Adipocyte (in vitro differentiated cells): ENCODE data around the gene H6PD.

Experiments
- DNase-seq: peaks from one replicate; pipeline ENCODE4 v3.0.0-alpha.2; 2015; ENCODE audit warnings: low read depth
- H3K27me3 ChIP-seq: replicated peaks from 2 replicates; pipeline ENCODE4 v1.7.0; 2013; ENCODE audit warnings: mild to moderate bottlenecking, low read length, moderate library complexity; ENCODE audit not compliant: control insufficient read depth, insufficient read depth
- H3K36me3 ChIP-seq: 2 replicates; pipeline ENCODE4 v1.7.0; 2013; ENCODE audit warnings: low read length, mild to moderate bottlenecking, moderate library complexity; ENCODE audit not compliant: control insufficient read depth, insufficient read depth, severe bottlenecking
- H3K4me1 ChIP-seq: 2 replicates; pipeline ENCODE4 v1.7.0; 2013; ENCODE audit warnings: mild to moderate bottlenecking, low read length, moderate library complexity; ENCODE audit not compliant: control insufficient read depth, insufficient read depth
- H3K4me3 ChIP-seq: 2 replicates; pipeline ENCODE4 v1.7.0; 2013; ENCODE audit warnings: mild to moderate bottlenecking, low read length, moderate library complexity
- H3K9ac ChIP-seq: 2 replicates; pipeline ENCODE4 v1.7.0; 2013; ENCODE audit warnings: mild to moderate bottlenecking, low read length, moderate library complexity
- H3K9me3 ChIP-seq: 2 replicates; pipeline ENCODE4 v1.7.0; 2013; ENCODE audit warnings: mild to moderate bottlenecking, low read length, moderate library complexity; ENCODE audit not compliant: control insufficient read depth

The H6PD gene

DNA sequence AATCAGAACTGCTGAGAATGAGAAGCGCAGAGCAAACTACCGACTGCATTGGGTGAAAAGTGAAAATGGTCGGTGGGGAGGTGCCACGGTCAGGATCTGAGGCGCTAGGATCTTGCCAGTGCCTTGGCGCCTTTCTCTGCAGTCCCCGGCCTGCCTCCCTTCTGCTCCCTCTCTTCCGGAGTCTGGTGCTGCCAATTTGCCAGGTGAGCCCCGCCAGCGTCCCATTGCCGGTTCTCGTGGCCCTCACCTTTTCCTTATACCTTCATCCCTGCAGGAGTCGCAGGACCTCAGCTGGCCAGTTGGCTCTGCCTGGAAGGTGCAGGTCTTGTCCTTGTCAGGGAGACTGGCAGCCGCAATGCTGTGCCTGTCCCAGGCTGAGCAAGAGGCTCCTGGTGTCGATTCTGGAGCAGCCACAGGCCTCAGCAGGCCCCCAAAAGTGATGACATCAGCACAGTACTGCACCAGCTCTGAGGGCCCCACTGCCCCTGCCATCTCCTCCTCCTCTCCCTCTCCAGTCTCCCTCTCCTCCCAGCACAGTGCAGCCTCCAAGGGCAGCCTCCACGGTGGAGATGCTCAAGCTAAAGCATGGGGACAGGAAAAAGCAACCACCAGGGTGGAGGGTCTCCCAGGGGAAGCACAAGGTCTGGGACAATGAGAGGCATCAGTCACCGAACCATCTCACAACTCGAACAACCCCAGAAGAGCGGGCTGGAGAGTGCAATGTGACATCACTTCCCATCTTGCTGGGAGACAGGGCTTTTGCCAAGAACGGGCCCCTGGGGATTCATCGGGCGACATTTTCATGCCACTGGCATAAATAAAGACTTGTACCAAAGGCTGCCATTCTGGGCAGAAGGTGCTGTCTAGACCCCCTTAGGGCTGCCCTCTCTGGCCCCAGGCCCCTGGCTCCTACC, 37.1 kb upstream of the H6PD start:
- Histone ChIP-seq H3K9me3 (no peaks in the 10 kb centered on the region), H3K9ac (peak overlapping the region; percentile 82), H3K36me3 (no peaks in the 10 kb centered on the region), H3K4me3 (peak overlapping the region; percentile 73), H3K4me1 (peaks cover 67% of the 10 kb centered on the region), H3K27me3 (no peaks in the 10 kb centered on the region)
- no peak for DNase-seq

DNA sequence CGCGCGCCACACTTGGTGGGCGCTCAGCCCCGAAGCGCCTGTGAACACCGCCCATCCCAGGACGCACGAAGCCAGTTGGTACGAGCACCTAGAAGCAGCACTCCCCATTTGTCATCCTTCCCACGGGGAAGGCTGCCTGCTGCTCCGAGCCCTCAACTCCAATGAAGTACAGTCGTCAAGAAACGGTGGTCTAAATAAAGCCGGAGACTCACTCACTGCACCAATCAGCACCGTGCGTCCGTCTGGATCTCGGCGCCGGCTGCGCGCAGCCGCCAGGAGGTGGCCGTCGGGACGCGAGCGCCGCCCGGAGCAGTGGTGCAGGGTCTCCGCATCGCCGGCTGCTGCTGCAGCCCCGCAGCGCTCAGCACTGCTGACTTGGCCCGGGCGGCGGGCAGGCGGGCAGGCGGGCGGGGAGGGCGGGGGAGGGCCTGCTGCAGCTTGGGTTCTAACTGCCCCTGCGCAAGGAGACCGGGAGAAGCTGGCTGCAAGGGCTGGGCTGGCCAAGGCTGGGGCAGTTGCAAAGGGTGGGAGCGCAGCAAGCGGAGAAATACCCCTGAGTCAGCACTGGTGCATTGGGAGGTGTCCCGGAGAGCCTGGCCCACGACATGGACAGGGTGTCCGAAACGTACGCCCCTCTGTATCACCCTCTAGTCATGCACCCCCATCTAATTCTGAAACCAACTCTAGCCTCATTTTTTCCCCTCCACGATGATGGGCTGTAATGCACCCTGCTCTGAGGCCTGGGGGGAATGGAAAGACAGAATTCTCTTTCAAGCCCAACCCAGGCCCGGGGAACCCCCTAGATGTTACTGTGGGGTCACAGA, 35.8 kb upstream of the H6PD start:
- H3K27me3 ChIP-seq, result no peaks in the 10 kb centered on the region
- no peaks in the 10 kb centered on the region for H3K36me3 ChIP-seq
- peaks cover 57% of the 10 kb centered on the region for H3K4me1 ChIP-seq
- H3K4me3 ChIP-seq, result peak overlapping the region; percentile 64
- H3K9me3 ChIP-seq, result no peaks in the 10 kb centered on the region
- no peak for DNase-seq
- peak overlapping the region; percentile 65 for H3K9ac ChIP-seq

DNA sequence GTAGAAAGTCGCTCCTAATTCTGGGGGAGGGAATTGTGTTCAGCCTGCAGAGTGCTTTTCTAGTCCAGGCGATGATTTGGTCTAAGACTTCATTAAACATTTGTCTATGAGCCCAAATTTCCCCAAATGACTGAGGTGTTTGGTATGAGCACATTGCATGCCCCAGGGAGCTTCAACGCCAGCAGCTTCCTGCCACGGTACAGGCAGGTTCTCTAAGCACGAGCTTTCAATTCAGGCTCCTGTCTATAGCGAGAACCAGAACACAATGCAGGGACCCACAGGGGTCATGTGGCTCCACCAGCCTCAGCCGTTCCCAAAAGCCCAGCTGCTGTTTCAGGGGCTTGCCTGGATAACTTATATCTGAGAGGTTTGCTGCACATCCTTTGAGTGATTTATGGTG, 34.1 kb upstream of the H6PD start:
- no peaks in the 10 kb centered on the region for H3K27me3 ChIP-seq

DNA sequence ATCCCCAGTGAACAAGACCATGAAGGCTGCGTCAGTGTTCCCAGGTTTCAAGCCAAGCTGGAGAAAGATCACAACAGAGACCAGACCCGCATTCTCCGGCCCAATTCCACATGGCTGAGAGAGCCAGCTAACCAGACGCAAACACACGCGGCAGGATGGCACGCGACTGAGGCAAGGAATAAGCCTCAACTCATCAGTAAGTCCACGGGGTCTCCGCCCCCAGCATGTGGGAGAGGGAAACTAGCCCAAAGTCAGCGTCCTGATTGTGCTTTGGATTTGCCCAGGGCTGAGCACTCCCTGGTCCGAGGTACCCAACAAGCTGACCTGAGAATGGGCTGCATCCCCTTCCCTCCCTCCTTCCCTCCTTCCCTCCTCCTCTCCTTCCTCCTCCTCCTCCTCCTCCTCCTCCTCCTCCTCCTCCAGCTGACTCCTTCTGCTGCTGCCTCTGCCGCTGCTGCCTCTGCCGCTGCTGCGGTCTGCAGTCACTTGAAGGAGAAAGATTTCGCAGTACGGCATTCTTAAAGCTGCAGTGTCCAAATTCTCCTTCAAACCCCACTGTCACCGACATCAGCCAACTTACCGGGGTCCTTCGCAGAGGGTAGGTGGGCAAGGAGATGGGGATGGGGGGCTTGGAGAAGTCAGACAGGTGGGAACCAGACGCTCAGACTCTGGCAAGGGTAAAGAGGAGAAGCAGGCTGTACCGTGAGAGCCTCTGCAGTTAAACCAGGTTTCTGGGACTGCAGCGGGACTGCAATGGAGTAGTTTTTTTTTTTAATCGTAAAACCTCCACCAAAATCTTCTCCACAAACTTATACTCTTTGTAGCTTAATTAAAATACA, 33.0 kb upstream of the H6PD start:
- Histone ChIP-seq H3K9ac (peak overlapping the region; percentile 86), H3K36me3 (no peaks in the 10 kb centered on the region), H3K9me3 (no peaks in the 10 kb centered on the region), H3K27me3 (no peaks in the 10 kb centered on the region), H3K4me3 (peak overlapping the region; percentile 89), H3K4me1 (peaks cover 53% of the 10 kb centered on the region)
- DNase-seq, result peak; percentile 78

More for the DNA sequence above, 34.1 kb upstream of the H6PD start:
- peaks cover 59% of the 10 kb centered on the region for H3K4me1 ChIP-seq
- peak; percentile 38 for DNase-seq
- peak overlapping the region; percentile 86 for H3K9ac ChIP-seq
- H3K36me3 ChIP-seq, result no peaks in the 10 kb centered on the region
- H3K4me3 ChIP-seq, result peak overlapping the region; percentile 89
- no peaks in the 10 kb centered on the region for H3K9me3 ChIP-seq

DNA sequence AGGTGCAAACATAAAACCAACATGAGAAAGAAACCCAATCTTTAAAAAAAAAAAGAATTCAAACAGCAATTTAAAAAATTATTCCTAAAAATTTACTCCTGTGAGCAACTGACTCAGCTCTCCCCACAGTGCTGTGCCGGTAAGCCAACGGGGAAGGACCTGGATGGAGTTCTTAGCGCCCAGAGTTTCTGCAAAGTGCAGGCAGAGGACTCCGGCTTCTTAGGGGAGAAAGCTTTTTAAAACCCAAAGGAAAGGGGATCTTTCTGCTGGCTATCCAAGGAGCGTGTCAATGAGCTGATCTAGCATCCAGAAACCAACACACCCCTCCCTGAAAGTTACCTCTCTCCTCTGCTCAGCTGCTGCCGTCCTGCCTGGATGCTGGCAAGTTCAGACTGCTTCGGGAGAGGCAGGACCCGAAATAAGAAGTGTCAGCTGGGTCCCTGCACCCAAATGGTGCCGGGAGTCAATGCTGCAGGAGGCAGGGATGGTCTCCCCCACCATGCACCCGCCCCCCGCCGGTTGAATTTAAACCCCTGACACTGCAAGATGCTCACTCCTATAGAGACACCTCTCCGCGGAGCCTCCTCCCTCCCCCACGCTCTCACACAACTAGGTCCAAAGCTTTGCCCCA, 32.2 kb upstream of the H6PD start:
- Histone ChIP-seq H3K36me3 (no peaks in the 10 kb centered on the region), H3K27me3 (no peaks in the 10 kb centered on the region), H3K9ac (peak overlapping the region; percentile 86), H3K4me3 (peak overlapping the region; percentile 89), H3K9me3 (no peaks in the 10 kb centered on the region), H3K4me1 (peaks cover 50% of the 10 kb centered on the region)
- DNase-seq, result peak; percentile 31

DNA sequence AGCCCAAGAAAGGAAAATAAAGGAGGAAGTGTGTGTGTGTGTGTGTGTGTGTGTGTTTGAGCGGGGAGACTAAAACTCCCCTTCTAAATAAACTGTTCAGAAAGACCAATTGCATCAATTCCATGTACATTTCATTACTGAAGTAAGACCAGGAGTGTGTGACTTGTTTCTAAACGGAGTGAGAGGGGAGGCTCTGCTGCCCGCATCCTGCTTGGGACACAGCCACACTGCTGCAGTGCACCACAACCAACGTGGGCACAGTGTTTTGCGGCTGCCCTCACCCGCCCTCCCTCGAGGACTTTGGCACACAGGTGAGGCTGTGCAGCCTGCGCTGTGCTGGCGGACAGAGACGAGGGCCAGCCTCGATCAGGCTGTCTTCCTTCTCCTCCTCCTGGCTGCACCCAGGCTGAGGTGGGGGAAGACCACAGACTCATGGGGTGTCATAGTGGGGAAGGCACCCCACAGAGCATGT, 31.0 kb upstream of the H6PD start:
- H3K36me3 ChIP-seq, result no peaks in the 10 kb centered on the region
- no peak for DNase-seq
- no peaks in the 10 kb centered on the region for H3K27me3 ChIP-seq

DNA sequence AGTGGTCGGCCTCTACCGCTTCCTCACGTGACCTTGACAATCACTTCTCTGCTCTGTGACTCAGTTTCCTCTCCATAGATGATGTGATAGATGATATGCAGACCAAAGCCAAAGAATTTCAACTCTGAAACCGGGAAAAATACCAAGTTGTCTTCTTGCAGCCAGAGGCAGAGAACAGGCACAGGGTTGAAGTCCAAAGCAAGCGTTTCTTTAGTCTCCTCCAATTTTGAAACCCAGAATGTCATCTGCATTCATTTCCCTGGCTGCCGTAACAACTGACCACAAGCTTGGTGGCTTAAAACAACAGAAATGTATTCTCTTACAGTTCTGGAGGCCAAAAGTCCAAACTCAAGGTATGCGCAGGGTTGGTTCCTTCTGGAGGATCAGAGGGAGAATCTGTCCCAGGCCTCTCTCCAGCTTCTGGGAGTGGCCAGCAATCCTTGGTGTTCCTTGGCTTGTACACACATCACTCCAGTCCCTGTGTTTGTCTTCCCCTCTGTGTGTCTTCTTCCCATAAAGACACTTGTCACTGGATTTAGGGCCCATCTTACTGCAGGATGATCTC, 30.3 kb upstream of the H6PD start:
- Histone ChIP-seq H3K36me3 (no peaks in the 10 kb centered on the region), H3K9ac (no peak overlapping the region), H3K9me3 (no peaks in the 10 kb centered on the region), H3K27me3 (no peaks in the 10 kb centered on the region), H3K4me3 (no peak overlapping the region), H3K4me1 (peaks cover 44% of the 10 kb centered on the region)
- DNase-seq, result no peak

More for the DNA sequence above, 31.0 kb upstream of the H6PD start:
- H3K9ac ChIP-seq, result no peak overlapping the region
- peaks cover 44% of the 10 kb centered on the region for H3K4me1 ChIP-seq
- no peaks in the 10 kb centered on the region for H3K9me3 ChIP-seq
- no peak overlapping the region for H3K4me3 ChIP-seq

DNA sequence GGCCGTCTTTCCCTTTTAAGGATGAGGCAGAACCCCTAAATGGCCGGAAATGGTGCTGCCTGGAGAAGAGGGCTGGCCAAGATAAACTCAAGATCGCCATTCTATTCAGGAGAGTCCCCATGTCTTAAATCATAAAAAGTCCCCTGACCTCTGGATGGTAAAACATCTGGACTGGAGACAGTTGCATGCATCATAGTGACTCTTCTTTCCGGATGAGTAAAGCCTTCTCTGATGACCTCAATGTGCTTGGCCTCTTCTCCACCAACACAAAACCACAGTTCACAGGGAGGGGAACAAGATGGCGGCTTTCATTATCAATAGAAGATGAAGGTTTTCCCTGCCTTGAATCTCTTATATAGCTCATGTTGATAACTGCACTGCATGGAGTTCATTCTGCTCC, 27.5 kb upstream of the H6PD start:
- H3K27me3 ChIP-seq, result no peaks in the 10 kb centered on the region
- no peak overlapping the region for H3K9ac ChIP-seq
- no peak for DNase-seq
- H3K9me3 ChIP-seq, result no peaks in the 10 kb centered on the region
- no peak overlapping the region for H3K4me3 ChIP-seq
- no peaks in the 10 kb centered on the region for H3K36me3 ChIP-seq
- peaks cover 26% of the 10 kb centered on the region for H3K4me1 ChIP-seq

DNA sequence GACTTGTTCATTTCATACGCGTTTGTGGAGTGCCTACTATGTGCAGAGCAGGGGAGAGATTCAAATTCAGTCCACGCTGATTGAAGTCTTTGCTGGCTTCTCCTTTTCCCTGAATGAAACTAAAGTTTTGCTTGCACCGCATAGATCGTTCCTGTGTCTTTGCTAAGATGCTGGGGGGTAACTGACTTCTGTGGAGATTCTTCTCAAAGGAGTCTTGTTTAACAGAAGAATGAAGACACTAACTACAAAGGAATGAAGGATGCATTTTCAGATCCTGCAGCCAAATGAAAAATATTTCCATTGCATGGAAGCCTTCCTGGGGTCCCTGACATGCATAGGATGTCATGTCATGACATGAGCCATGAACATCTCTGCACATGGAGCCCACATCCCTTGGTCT, 26.9 kb upstream of the H6PD start:
- no peaks in the 10 kb centered on the region for H3K27me3 ChIP-seq
- no peaks in the 10 kb centered on the region for H3K36me3 ChIP-seq
- no peaks in the 10 kb centered on the region for H3K9me3 ChIP-seq
- DNase-seq, result no peak
- H3K4me3 ChIP-seq, result no peak overlapping the region
- peaks cover 20% of the 10 kb centered on the region for H3K4me1 ChIP-seq
- no peak overlapping the region for H3K9ac ChIP-seq

DNA sequence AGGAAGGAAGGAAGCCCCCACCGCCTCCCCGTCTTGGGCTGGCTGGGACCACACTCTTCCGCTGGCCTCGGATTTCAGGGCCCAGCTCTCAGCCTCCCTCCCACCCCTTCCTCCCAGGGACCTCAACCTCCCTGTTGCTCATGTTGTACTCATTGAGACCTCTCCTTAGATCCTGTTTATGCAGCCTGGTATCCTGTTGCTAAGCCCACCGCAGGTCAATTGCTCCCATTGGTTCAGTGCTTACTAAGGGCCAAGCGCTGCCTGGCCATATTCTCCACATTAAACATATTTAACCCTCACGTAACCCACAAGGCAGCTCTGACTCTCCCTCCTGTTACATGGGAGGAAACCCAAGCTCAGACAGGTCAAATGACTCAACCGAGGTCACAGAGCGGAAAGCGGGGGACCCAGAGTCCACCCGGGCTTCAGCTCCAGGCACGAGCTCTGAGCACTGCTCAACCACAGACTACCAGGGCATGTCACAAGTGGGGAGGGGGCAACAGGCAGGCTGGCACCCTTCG, 23.2 kb upstream of the H6PD start:
- Histone ChIP-seq H3K4me1 (peaks cover 11% of the 10 kb centered on the region), H3K9me3 (no peaks in the 10 kb centered on the region), H3K4me3 (no peak overlapping the region), H3K36me3 (no peaks in the 10 kb centered on the region), H3K27me3 (no peaks in the 10 kb centered on the region), H3K9ac (no peak overlapping the region)
- DNase-seq, result peak; percentile 57
